A549 (cell line): Measurements from ENCODE around the gene WDR33. TPM values are rescaled to one million over a fixed set of nuclear protein-coding genes. Genes with fewer than 3 reads are reported as not detected.
"Not testable (repeated sequence)": the region's sequence is repeated elsewhere in the genome, so short reads cannot be mapped to it uniquely, and the experiment has no call there.

Source experiments
- ATAC-seq, 2 experiments: fragments of 200-7000 bp in 1 of 2; fragments of >200 bp in 1 of 2; cut with Nextera tagmentation in 1 of 2; cut with Tn5 transposase in 1 of 2; 3 replicates each; pipeline versions ENCODE4 v1.8.0 to v1.9.1; 2018 to 2020; ENCODE audit warnings: mild to moderate bottlenecking in 1 of 2, moderate library complexity in 1 of 2
- CTCF ChIA-PET: fragments of 300-600 bp; sonication (Branson Sonifier 250); formaldehyde crosslinking; extraction: SDS; loops from one replicate; lab custom pipeline; 2021; ENCODE audit warnings: antibody characterized with exemption, inconsistent platforms; lab: Yijun Ruan, JAX
- POLR2A ChIA-PET: fragments of 350-600 bp; formaldehyde crosslinking; extraction: SDS; loops from one replicate; lab custom pipeline; 2021; ENCODE audit warnings: antibody characterized with exemption, inconsistent platforms; lab: Yijun Ruan, JAX
- DNase-seq, 2 experiments: peaks; one replicate each; pipeline versions ENCODE4 v3.0.0 to v3.0.0-alpha.2; 2011 to 2016; ENCODE audit warnings: low read depth in 1 of 2, low spot score in 1 of 2
- FAIRE-seq: peaks from 2 replicates; lab custom pipeline; 2011; peaks lifted over from hg19 to GRCh38; lab: Jason Lieb, UNC
- H3K27ac ChIP-seq, 2 experiments: fragments of >200 bp; sonication (Bioruptor Twin); formaldehyde crosslinking; 3 replicates each; pipeline ENCODE4 v1.5.1; 2016 to 2017
- H3K4me1 ChIP-seq: fragments of >200 bp; sonication (Bioruptor Twin); formaldehyde crosslinking; 3 replicates; pipeline ENCODE4 v1.6.1; 2016
- H3K4me2 ChIP-seq: fragments of >200 bp; sonication (Bioruptor Twin); formaldehyde crosslinking; 3 replicates; pipeline ENCODE4 v1.6.1; 2016
- H3K4me3 ChIP-seq: fragments of >200 bp; sonication (Bioruptor Twin); formaldehyde crosslinking; 3 replicates; pipeline ENCODE4 v1.5.1; 2016
- H3K9me3 ChIP-seq: fragments of >200 bp; sonication (Bioruptor Twin); formaldehyde crosslinking; 3 replicates; pipeline ENCODE4 v1.6.1; 2016
- BHLHE40 ChIP-seq: IDR thresholded peaks from 2 replicates; pipeline ENCODE4 v1.6.1; 2012; ENCODE audit warnings: low read depth, low read length, inconsistent platforms
- CBX2 ChIP-seq: fragments of 200-600 bp; sonication (generic); IDR thresholded peaks from 2 replicates; pipeline ENCODE4 v1.6.1; 2016; ENCODE audit warnings: low read depth, mild to moderate bottlenecking, borderline replicate concordance
- CBX8 ChIP-seq: fragments of 200-600 bp; sonication (generic); IDR thresholded peaks from 2 replicates; pipeline ENCODE4 v1.6.1; 2016
- CHD2 ChIP-seq: fragments of 150-350 bp; IDR thresholded peaks from 2 replicates; pipeline ENCODE4 v1.6.1; 2014; ENCODE audit warnings: low read length; ENCODE audit not compliant: partially characterized antibody
- EHF ChIP-seq: fragments of 250-450 bp; sonication (Bioruptor Pico); IDR thresholded peaks from 2 replicates; pipeline ENCODE4 v1.5.0; 2020; ENCODE audit warnings: mild to moderate bottlenecking
- EP300 ChIP-seq, 2 experiments: fragments of >200 bp; sonication (Bioruptor Twin); formaldehyde crosslinking; IDR thresholded peaks; 2 replicates in 1 of 2; 3 replicates in 1 of 2; pipeline ENCODE4 v1.6.1; 2016 to 2017
- FOXS1 ChIP-seq: fragments of 250-450 bp; sonication (Bioruptor Pico); IDR thresholded peaks from 2 replicates; pipeline ENCODE4 v1.5.0; 2020; ENCODE audit warnings: mild to moderate bottlenecking, moderate library complexity
- HDAC2 ChIP-seq: fragments of 200-600 bp; sonication (generic); IDR thresholded peaks from 2 replicates; pipeline ENCODE4 v1.6.1; 2016
- HEYL ChIP-seq: fragments of 250-450 bp; sonication (Bioruptor Pico); IDR thresholded peaks from 2 replicates; pipeline ENCODE4 v1.8.0; 2021; ENCODE audit warnings: mild to moderate bottlenecking, moderate library complexity
- HOXA7 ChIP-seq: fragments of 250-450 bp; sonication (Bioruptor Pico); IDR thresholded peaks from 2 replicates; pipeline ENCODE4 v1.5.0; 2020; ENCODE audit warnings: mild to moderate bottlenecking, moderate library complexity
- HOXB5 ChIP-seq: fragments of 250-450 bp; sonication (Bioruptor Pico); IDR thresholded peaks from 2 replicates; pipeline ENCODE4 v1.5.0; 2020; ENCODE audit warnings: mild to moderate bottlenecking, moderate library complexity
- JUN ChIP-seq, 2 experiments: fragments of >200 bp; sonication (Bioruptor Twin); formaldehyde crosslinking; IDR thresholded peaks; 2 replicates in 1 of 2; 3 replicates in 1 of 2; pipeline ENCODE4 v1.6.1; 2016 to 2017
- JUNB ChIP-seq: fragments of >200 bp; sonication (Bioruptor Twin); formaldehyde crosslinking; IDR thresholded peaks from 2 replicates; pipeline ENCODE4 v1.6.1; 2016
- KDM5A ChIP-seq: fragments of 200-600 bp; sonication (generic); IDR thresholded peaks from 2 replicates; pipeline ENCODE4 v1.6.1; 2016; ENCODE audit warnings: antibody characterized with exemption, mild to moderate bottlenecking
- MAZ ChIP-seq: fragments of 150-350 bp; IDR thresholded peaks from 2 replicates; pipeline ENCODE4 v1.6.1; 2014; ENCODE audit warnings: antibody characterized with exemption, low read depth, low read length, borderline replicate concordance
- MYC ChIP-seq: IDR thresholded peaks from 2 replicates; pipeline ENCODE4 v1.6.1; 2012; ENCODE audit warnings: mild to moderate bottlenecking, inconsistent platforms, low read length, improper control_type of control experiment, borderline replicate concordance
- NFE2L2 ChIP-seq: fragments of 150-350 bp; conservative IDR thresholded peaks from 2 replicates; pipeline ENCODE4 v1.6.1; 2014; ENCODE audit warnings: low read length
- NPAS2 ChIP-seq: fragments of 250-450 bp; sonication (Bioruptor Pico); IDR thresholded peaks from 2 replicates; pipeline ENCODE4 v1.8.0; 2022; ENCODE audit warnings: mild to moderate bottlenecking, moderate library complexity, borderline replicate concordance
- NR3C1 ChIP-seq: fragments of >200 bp; sonication (Bioruptor Twin); formaldehyde crosslinking; IDR thresholded peaks from 3 replicates; pipeline ENCODE4 v1.6.1; 2017
- PHF8 ChIP-seq: fragments of 200-600 bp; sonication (generic); IDR thresholded peaks from 2 replicates; pipeline ENCODE4 v1.6.1; 2016; ENCODE audit warnings: low read depth, mild to moderate bottlenecking, antibody characterized with exemption, moderate library complexity, borderline replicate concordance
- RAD21 ChIP-seq, 2 experiments: fragments of >200 bp in 1 of 2; sonication (Bioruptor Twin) in 1 of 2; formaldehyde crosslinking in 1 of 2; IDR thresholded peaks in 1 of 2; conservative IDR thresholded peaks in 1 of 2; 2 replicates in 1 of 2; 3 replicates in 1 of 2; pipeline ENCODE4 v1.6.1; 2012 to 2018; ENCODE audit warnings: inconsistent platforms in 1 of 2
- RARB ChIP-seq: fragments of 250-450 bp; sonication (Bioruptor Pico); IDR thresholded peaks from 2 replicates; pipeline ENCODE4 v1.8.0; 2021; ENCODE audit warnings: mild to moderate bottlenecking, moderate library complexity
- RCOR1 ChIP-seq: fragments of 150-350 bp; IDR thresholded peaks from 2 replicates; pipeline ENCODE4 v1.6.1; 2014; ENCODE audit warnings: antibody characterized with exemption, low read length, low read depth
- ZNF302 ChIP-seq: fragments of 250-450 bp; sonication (Bioruptor Pico); IDR thresholded peaks from 2 replicates; pipeline ENCODE4 v1.9.0; 2021; ENCODE audit warnings: inconsistent platforms, mild to moderate bottlenecking, moderate library complexity
- WGBS: methylation state at CpG from one replicate; pipeline ENCODE4 v1.1.6; 2017; ENCODE audit errors: missing lambda C conversion rate; 5-methylcytosine and 5-hydroxymethylcytosine counted together
- polyA plus RNA-seq, 4 experiments: library from polyadenylated mRNA; depleted of rRNA in 3 of 4; stranded (reverse); fragments of >200 nt; fragmentation: RNase III in 1 of 4; extraction: RNeasy Plus Mini Kit Qiagen cat#74134 plus additional on column Dnase treatment in 1 of 4; gene quantifications; 2 replicates in 3 of 4; 3 replicates in 1 of 4; pipeline ENCODE4 v1.2.3, GENCODE V29; 2011 to 2017
- TF ChIP-seq, protein P1 (sequence below): IDR thresholded peaks from 2 replicates; pipeline ENCODE4 v1.6.1; 2012
- TF ChIP-seq, protein P2 (sequence below): IDR thresholded peaks from 2 replicates; pipeline ENCODE4 v1.6.1; 2012; ENCODE audit warnings: low read depth, borderline replicate concordance
- TF ChIP-seq, protein P3 (sequence below): fragments of >200 bp; sonication (Bioruptor Twin); formaldehyde crosslinking; IDR thresholded peaks from 3 replicates; pipeline ENCODE4 v1.5.1; 2016
- TF ChIP-seq, protein P4 (sequence below): fragments of 450-650 bp; IDR thresholded peaks from 2 replicates; pipeline ENCODE4 v1.6.1; 2014; ENCODE audit warnings: antibody characterized with exemption
- TF ChIP-seq, protein P5 (sequence below): IDR thresholded peaks from 2 replicates; pipeline ENCODE4 v1.6.1; 2012

The WDR33 gene
- polyA plus RNA-seq, 2 of the 4 experiments (the other 2 are of a cell fraction) = 21.3 to 67.1 TPM

DNA sequence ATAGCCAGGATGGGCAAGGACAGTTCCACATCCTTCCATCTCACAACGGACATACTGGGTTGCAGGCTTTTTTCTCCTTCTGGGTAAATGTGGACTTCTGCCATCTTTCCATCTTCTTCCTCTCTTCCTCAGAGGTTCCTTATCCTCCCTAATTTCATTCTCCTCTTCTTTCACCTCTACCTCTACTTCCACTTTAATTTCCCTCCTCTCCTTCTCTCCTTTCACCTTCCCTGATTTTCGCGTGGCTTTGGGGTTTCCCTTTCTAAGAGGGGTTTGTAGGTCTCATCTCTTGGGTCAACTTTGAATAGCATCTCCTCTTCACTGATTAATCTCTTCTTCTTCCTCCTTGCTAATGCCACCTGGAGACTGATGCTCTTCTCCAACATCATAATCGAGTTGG lies 29.9 kb upstream of the WDR33 start:
- H3K4me3 ChIP-seq = no peak overlapping the region
- ChIA-PET POLR2A (no interaction called here), CTCF (interaction anchor here (1.6 kb wide), 1 partner anchor 9 kb away, joined by 4 read pairs; no protein-coding TSS in a partner anchor)
- DNase-seq (no peak), ATAC-seq (no peak), FAIRE-seq (no peak)
- WGBS = 64% methylated on average over 4 of the region's 4 CpGs
- H3K9me3 ChIP-seq = no peaks in the 10 kb centered on the region
- H3K27ac ChIP-seq = no peak overlapping the region
- no peak overlapping the region for H3K4me2 ChIP-seq
- TF ChIP-seq MYC = no peak
- no peak for TF ChIP-seq HOXA7 (CRISPR knock-in tag)
- no peak for TF ChIP-seq RCOR1
- no peak for TF ChIP-seq HDAC2
- TF ChIP-seq HOXB5 (CRISPR knock-in tag) = no peak
- no peak for TF ChIP-seq RAD21 (conservative IDR thresholded peaks at IDR 0.05 in 1 of 2, IDR thresholded peaks at IDR 0.05 in 1 of 2)
- no peak for TF ChIP-seq CHD2
- TF ChIP-seq, protein P1, sequence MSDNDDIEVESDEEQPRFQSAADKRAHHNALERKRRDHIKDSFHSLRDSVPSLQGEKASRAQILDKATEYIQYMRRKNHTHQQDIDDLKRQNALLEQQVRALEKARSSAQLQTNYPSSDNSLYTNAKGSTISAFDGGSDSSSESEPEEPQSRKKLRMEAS = no peak
- no peak for TF ChIP-seq EHF (CRISPR knock-in tag)
- no peak for TF ChIP-seq HEYL (CRISPR knock-in tag)
- no peak for TF ChIP-seq JUNB
- no peak for TF ChIP-seq NR3C1
- TF ChIP-seq, protein P2, sequence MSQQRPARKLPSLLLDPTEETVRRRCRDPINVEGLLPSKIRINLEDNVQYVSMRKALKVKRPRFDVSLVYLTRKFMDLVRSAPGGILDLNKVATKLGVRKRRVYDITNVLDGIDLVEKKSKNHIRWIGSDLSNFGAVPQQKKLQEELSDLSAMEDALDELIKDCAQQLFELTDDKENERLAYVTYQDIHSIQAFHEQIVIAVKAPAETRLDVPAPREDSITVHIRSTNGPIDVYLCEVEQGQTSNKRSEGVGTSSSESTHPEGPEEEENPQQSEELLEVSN = no peak
- TF ChIP-seq, protein P3, sequence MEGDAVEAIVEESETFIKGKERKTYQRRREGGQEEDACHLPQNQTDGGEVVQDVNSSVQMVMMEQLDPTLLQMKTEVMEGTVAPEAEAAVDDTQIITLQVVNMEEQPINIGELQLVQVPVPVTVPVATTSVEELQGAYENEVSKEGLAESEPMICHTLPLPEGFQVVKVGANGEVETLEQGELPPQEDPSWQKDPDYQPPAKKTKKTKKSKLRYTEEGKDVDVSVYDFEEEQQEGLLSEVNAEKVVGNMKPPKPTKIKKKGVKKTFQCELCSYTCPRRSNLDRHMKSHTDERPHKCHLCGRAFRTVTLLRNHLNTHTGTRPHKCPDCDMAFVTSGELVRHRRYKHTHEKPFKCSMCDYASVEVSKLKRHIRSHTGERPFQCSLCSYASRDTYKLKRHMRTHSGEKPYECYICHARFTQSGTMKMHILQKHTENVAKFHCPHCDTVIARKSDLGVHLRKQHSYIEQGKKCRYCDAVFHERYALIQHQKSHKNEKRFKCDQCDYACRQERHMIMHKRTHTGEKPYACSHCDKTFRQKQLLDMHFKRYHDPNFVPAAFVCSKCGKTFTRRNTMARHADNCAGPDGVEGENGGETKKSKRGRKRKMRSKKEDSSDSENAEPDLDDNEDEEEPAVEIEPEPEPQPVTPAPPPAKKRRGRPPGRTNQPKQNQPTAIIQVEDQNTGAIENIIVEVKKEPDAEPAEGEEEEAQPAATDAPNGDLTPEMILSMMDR = no peak
- no peaks in the 10 kb centered on the region for H3K4me1 ChIP-seq

DNA sequence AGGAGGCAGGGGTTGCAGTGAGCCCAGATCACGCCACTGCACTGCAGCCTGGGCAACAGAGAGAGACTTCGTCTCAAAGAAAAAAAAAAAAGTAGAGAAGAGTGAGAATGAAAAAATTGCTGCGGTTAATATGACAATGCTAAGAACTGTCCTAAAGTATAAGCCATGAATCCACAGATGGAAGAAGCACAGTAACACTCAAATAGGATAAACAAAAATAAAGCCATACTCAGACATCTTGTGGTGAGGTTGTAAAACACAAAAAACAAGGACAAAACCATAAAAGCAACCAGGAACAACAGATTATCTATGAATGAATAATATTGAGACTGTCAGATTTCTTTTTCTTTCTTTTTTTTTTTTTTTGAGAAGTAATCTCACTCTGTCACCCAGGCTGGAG lies 24.0 kb upstream of the WDR33 start:
- DNase-seq (no peak), FAIRE-seq (no peak), ATAC-seq (no peak)
- TF ChIP-seq, protein P1 = no peak
- TF ChIP-seq RARB (CRISPR knock-in tag) = no peak
- TF ChIP-seq, protein P4, sequence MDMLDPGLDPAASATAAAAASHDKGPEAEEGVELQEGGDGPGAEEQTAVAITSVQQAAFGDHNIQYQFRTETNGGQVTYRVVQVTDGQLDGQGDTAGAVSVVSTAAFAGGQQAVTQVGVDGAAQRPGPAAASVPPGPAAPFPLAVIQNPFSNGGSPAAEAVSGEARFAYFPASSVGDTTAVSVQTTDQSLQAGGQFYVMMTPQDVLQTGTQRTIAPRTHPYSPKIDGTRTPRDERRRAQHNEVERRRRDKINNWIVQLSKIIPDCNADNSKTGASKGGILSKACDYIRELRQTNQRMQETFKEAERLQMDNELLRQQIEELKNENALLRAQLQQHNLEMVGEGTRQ = no peak
- TF ChIP-seq KDM5A = no peak
- no peak for TF ChIP-seq BHLHE40
- H3K4me3 ChIP-seq = no peak overlapping the region
- no peak overlapping the region for H3K4me2 ChIP-seq
- no peaks in the 10 kb centered on the region for H3K9me3 ChIP-seq
- H3K4me1 ChIP-seq = no peaks in the 10 kb centered on the region
- ChIA-PET POLR2A (no interaction called here), CTCF (interaction anchor here (0.7 to 0.8 kb wide), 2 partner anchors 16 to 323 kb away, joined by 3 read pairs; no protein-coding TSS in a partner anchor)
- 87% methylated on average over 3 of the region's 3 CpGs for WGBS
- H3K27ac ChIP-seq = no peak overlapping the region

DNA sequence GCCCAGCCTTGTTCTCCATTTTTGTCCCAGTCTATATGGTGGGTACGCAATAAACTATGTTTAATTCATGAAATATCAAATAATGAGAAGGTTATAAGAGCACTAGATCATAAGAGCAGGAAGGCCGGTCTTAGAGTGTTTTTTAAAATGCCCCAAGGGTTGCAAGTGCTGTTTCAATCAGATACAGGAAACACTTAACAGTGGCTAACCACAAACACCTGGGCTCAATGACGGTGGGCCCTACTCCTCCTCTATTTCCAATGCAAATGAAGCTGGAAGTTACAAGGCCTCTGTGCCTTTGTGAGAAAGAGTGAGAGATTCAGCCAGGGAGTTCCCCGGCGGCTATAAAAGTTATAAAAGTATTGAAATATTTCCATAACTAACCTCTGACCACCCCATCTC lies 18.9 kb upstream of the WDR33 start:
- FAIRE-seq (no peak), DNase-seq (no peak), ATAC-seq (no peak)
- no peaks in the 10 kb centered on the region for H3K4me1 ChIP-seq
- WGBS = 72% methylated on average over 5 of the region's 5 CpGs
- CTCF ChIA-PET = interaction anchor here (1.4 kb wide), 1 partner anchor 9 kb away, joined by 4 read pairs; no protein-coding TSS in a partner anchor
- POLR2A ChIA-PET = no interaction called here
- no peak overlapping the region for H3K4me2 ChIP-seq
- H3K9me3 ChIP-seq = peaks cover 11% of the 10 kb centered on the region; the same call in 1 of the 3 replicates
- H3K4me3 ChIP-seq = no peak overlapping the region
- TF ChIP-seq KDM5A (no peak), HOXB5 (CRISPR knock-in tag) (no peak), NR3C1 (no peak), CBX8 (no peak), NFE2L2 (no peak), ZNF302 (CRISPR knock-in tag) (no peak), MAZ (no peak), RARB (CRISPR knock-in tag) (no peak), EP300 (IDR thresholded peaks at IDR 0.05) (no peak), JUN (IDR thresholded peaks at IDR 0.05) (no peak), JUNB (no peak), HDAC2 (no peak), NPAS2 (CRISPR knock-in tag) (no peak), CBX2 (no peak), FOXS1 (CRISPR knock-in tag) (no peak), PHF8 (no peak)
- TF ChIP-seq, protein P5, sequence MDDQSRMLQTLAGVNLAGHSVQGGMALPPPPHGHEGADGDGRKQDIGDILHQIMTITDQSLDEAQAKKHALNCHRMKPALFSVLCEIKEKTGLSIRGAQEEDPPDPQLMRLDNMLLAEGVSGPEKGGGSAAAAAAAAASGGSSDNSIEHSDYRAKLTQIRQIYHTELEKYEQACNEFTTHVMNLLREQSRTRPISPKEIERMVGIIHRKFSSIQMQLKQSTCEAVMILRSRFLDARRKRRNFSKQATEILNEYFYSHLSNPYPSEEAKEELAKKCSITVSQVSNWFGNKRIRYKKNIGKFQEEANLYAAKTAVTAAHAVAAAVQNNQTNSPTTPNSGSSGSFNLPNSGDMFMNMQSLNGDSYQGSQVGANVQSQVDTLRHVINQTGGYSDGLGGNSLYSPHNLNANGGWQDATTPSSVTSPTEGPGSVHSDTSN = no peak
- no peak overlapping the region for H3K27ac ChIP-seq

DNA sequence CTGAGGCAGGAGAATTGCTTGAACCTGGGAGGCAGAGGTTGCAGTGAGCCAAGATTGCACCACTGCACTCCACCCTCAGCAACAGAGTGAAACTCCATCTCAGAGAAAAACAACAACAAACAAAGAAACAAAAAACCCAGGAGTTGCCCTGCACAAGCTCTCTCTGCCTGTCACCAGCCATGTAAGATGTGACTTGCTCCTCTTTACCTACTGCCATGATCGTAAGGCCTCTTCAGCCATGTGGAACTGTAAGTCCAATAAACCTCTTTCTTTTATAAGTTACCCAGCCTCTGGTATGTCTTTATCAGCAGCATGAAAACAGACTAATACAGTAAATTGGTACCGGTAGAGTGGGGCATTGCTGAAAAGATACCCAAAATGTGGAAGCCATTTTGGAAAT lies 15.7 kb upstream of the WDR33 start:
- WGBS = 91% methylated on average over 2 of the region's 2 CpGs
- DNase-seq, CTCF ChIA-PET, H3K4me3 ChIP-seq, H3K27ac ChIP-seq, POLR2A ChIA-PET, H3K4me2 ChIP-seq, H3K4me1 ChIP-seq, ATAC-seq, FAIRE-seq: not testable (repeated sequence)
- H3K9me3 ChIP-seq = peaks cover 11% of the 10 kb centered on the region; the same call in 1 of the 3 replicates
